B cell (primary cell): ENCODE results near the gene KLRC3.

Experiments
- EZH2 ChIP-seq: IDR thresholded peaks from 2 replicates; pipeline ENCODE4 v1.6.1; 2012; ENCODE audit warnings: borderline replicate concordance, low read depth, mild to moderate bottlenecking, moderate library complexity, low read length; ENCODE audit not compliant: insufficient read depth, poor library complexity, severe bottlenecking
- TF ChIP-seq, protein P1 (sequence below): fragments of 200-600 bp; IDR thresholded peaks from one replicate; pipeline ENCODE4 v1.8.0; 2022; ENCODE audit warnings: antibody characterized with exemption, mild to moderate bottlenecking

DNA sequence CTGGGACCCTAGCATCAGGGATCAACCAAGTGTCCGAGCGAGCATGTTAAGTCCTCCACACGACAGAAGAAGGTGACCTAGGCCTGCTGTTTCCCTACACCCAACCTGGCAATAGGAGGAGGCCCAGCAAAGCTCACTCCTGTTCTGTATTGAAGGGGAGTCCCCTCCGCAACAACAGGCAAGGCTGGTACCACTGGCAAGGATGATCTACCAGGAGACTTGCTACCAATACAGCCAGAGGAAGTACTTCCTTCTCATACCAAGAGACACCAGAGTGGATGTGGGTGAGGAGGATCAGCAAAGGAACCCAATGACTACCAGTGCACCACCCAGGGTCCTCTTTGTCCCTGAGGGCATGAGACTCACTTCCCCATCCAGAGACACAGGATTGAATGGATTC lies 27.8 kb upstream of the KLRC3 start:
- TF ChIP-seq, protein P1, sequence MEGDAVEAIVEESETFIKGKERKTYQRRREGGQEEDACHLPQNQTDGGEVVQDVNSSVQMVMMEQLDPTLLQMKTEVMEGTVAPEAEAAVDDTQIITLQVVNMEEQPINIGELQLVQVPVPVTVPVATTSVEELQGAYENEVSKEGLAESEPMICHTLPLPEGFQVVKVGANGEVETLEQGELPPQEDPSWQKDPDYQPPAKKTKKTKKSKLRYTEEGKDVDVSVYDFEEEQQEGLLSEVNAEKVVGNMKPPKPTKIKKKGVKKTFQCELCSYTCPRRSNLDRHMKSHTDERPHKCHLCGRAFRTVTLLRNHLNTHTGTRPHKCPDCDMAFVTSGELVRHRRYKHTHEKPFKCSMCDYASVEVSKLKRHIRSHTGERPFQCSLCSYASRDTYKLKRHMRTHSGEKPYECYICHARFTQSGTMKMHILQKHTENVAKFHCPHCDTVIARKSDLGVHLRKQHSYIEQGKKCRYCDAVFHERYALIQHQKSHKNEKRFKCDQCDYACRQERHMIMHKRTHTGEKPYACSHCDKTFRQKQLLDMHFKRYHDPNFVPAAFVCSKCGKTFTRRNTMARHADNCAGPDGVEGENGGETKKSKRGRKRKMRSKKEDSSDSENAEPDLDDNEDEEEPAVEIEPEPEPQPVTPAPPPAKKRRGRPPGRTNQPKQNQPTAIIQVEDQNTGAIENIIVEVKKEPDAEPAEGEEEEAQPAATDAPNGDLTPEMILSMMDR: no peak
- TF ChIP-seq EZH2: no peak
